Erythroblast (primary cell): ENCODE results near the gene LY6G6D.

Experiments
- GATA1 ChIP-seq: IDR thresholded peaks from 2 replicates; pipeline ENCODE4 v1.6.1; 2011; ENCODE audit warnings: low read depth, mild to moderate bottlenecking, control low read depth, low read length, moderate library complexity
- POLR2A ChIP-seq: IDR thresholded peaks from 2 replicates; pipeline ENCODE4 v1.6.1; 2011; ENCODE audit warnings: mild to moderate bottlenecking, low read length

DNA sequence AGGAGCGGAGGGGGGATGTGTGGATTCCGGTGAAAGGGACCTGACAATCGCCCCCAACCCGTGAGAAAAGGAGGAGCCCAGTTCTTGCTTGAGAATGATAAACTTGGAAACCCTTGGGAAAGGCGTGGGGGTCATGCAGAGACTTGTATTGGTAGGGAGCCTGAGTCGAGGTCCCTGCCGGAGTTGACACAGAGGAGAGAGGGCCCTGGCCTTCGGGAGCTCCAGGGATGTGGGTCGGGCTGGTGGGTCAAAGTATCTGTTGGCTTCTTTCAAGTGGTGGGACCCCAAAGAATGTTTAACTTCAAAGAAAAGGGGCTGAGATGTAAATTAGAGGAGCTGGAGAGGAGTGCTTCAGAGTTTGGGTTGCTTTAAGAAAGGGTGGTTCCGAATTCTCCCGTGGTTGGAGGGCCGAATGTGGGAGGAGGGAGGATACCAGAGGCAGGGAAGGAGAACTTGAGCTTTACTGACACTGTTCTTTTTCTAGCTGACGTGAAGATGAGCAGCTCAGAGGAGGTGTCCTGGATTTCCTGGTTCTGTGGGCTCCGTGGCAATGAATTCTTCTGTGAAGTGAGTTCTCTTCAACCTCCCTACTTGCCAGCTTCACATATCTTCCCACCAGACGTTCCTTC is 48.7 kb upstream of the LY6G6D start:
- no peak for TF ChIP-seq POLR2A
- no peak for TF ChIP-seq GATA1
